Measurements from ENCODE around the gene COX8A. TPM values are rescaled to one million over a fixed set of nuclear protein-coding genes. Genes with fewer than 3 reads are reported as not detected.

The COX8A gene
- total RNA-seq, 1 experiment from 2014 or later = 1,500 TPM

DNA sequence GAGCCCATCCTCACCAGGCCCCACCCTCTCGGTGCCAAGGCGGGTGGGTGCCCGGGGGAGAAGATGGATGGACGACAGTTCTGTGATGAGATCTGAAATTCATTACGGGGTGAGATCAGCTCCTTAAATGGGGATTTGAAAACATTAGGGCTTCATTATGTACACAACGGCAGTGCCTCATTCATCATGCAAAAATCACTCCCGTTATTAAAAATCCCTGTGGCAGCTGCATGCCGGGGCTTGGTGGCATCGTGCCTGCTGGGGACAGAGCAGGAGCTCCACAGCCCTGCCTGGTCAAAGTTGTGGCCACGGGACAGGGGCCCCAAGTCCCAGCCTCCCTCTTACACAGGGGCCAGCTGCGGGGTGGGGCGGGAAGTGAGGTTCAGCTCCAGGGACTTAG is 32.0 kb downstream of the COX8A start:
- no peak overlapping the region for H3K27ac ChIP-seq (ENCODE audit: low read length)

DNA sequence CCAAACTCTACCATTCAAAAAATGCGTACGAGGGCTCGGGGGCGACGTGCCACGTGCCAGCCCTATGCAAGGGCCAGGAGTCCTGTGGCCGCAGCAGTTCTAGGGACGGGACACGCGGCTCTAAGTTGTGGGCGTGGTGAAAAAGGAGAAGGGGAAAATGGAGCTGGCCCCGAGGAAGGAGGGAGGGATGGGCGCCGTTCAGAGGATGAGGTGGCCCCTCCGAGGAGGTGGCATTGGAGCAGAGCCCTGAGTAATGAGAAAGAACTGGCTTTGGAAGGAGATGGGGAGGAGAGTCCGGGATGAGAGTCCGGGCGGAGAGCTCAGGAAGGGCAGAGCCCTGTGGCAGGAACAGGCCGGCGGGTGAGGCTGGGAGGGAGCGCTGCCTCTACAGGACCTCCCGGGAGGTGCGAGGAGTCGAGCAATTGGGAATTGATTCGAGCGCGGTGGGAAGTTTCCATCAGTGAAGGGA is 32.8 kb downstream of the COX8A start:
- H3K4me2 ChIP-seq (ENCODE audit: low read length) = peak overlapping the region; percentile 78
- H4K20me1 ChIP-seq (ENCODE audit: low read length) = no peaks in the 10 kb centered on the region
- no peak overlapping the region for H3K9ac ChIP-seq (ENCODE audit: low read length)
- H3K9me2 ChIP-seq (replicated peaks; ENCODE audit: low read length) = no peaks in the 10 kb centered on the region
- H3K79me2 ChIP-seq (ENCODE audit: low read length) = no peaks in the 10 kb centered on the region
- BruUV-seq (replicated peaks) = no TSS peak
- intact Hi-C loops (cut with micrococcal nuclease) = no loop called here
- DNase-seq (peak; percentile 56), ATAC-seq (peak; percentile 61)
- no peaks in the 10 kb centered on the region for H3F3A ChIP-seq (ENCODE audit: low read length, unreplicated experiment)
- TF ChIP-seq, protein P1, sequence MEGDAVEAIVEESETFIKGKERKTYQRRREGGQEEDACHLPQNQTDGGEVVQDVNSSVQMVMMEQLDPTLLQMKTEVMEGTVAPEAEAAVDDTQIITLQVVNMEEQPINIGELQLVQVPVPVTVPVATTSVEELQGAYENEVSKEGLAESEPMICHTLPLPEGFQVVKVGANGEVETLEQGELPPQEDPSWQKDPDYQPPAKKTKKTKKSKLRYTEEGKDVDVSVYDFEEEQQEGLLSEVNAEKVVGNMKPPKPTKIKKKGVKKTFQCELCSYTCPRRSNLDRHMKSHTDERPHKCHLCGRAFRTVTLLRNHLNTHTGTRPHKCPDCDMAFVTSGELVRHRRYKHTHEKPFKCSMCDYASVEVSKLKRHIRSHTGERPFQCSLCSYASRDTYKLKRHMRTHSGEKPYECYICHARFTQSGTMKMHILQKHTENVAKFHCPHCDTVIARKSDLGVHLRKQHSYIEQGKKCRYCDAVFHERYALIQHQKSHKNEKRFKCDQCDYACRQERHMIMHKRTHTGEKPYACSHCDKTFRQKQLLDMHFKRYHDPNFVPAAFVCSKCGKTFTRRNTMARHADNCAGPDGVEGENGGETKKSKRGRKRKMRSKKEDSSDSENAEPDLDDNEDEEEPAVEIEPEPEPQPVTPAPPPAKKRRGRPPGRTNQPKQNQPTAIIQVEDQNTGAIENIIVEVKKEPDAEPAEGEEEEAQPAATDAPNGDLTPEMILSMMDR (conservative IDR thresholded peaks at IDR 0.05; ENCODE audit: low read depth, low read length) = peak; percentile 11; the same call in 1 of the 2 replicates
- no peak for TF ChIP-seq EZH2 (IDR thresholded peaks at IDR 0.05; ENCODE audit: low read length, unreplicated experiment)
- H3K4me1 ChIP-seq (ENCODE audit: insufficient read depth, low read length) = peaks cover 7% of the 10 kb centered on the region; the same call in 1 of the 2 replicates
- ChIA-PET CTCF (no interaction called here), POLR2A (ENCODE audit: unreplicated experiment) (no interaction called here)
- H3K4me3 ChIP-seq (ENCODE audit: low read length) = peak overlapping the region; percentile 54
- no peak overlapping the region for H3K27ac ChIP-seq (ENCODE audit: low read length)
- no peaks in the 10 kb centered on the region for H3K9me3 ChIP-seq (ENCODE audit: low read length)
- H3K27me3 ChIP-seq (ENCODE audit: low read length) = no peaks in the 10 kb centered on the region
- H3K36me3 ChIP-seq (ENCODE audit: low read depth, low read length) = no peaks in the 10 kb centered on the region
- peak overlapping the region; percentile 4; the same call in 1 of the 2 replicates for H2AFZ ChIP-seq (ENCODE audit: low read length)

More for the DNA sequence above, 32.0 kb downstream of the COX8A start:
- Histone ChIP-seq H3K9me3 (ENCODE audit: low read length) (no peaks in the 10 kb centered on the region), H3K9me2 (replicated peaks; ENCODE audit: low read length) (no peaks in the 10 kb centered on the region), H3K79me2 (ENCODE audit: low read length) (no peaks in the 10 kb centered on the region), H4K20me1 (ENCODE audit: low read length) (no peaks in the 10 kb centered on the region), H3K4me3 (ENCODE audit: low read length) (no peak overlapping the region), H3K9ac (ENCODE audit: low read length) (no peak overlapping the region), H3F3A (ENCODE audit: low read length, unreplicated experiment) (no peaks in the 10 kb centered on the region), H2AFZ (ENCODE audit: low read length) (no peak overlapping the region), H3K36me3 (ENCODE audit: low read depth, low read length) (no peaks in the 10 kb centered on the region), H3K4me2 (ENCODE audit: low read length) (0 out of 2 replicates have a peak overlapping the region, but pooled peaks have one; percentile 78), H3K4me1 (ENCODE audit: insufficient read depth, low read length) (peaks cover 7% of the 10 kb centered on the region; the same call in 1 of the 2 replicates), H3K27me3 (ENCODE audit: low read length) (no peaks in the 10 kb centered on the region)
- ATAC-seq (no peak), DNase-seq (no peak)
- intact Hi-C loops (cut with micrococcal nuclease) = no loop called here
- ChIA-PET POLR2A (ENCODE audit: unreplicated experiment) (no interaction called here), CTCF (no interaction called here)
- BruUV-seq (replicated peaks) = no TSS peak
- TF ChIP-seq EZH2 (IDR thresholded peaks at IDR 0.05; ENCODE audit: low read length, unreplicated experiment) (no peak), EZH2phosphoT487 (IDR thresholded peaks at IDR 0.05; ENCODE audit: borderline replicate concordance, low read length) (no peak)
- TF ChIP-seq, protein P1 (conservative IDR thresholded peaks at IDR 0.05; ENCODE audit: low read depth, low read length) = no peak

DNA sequence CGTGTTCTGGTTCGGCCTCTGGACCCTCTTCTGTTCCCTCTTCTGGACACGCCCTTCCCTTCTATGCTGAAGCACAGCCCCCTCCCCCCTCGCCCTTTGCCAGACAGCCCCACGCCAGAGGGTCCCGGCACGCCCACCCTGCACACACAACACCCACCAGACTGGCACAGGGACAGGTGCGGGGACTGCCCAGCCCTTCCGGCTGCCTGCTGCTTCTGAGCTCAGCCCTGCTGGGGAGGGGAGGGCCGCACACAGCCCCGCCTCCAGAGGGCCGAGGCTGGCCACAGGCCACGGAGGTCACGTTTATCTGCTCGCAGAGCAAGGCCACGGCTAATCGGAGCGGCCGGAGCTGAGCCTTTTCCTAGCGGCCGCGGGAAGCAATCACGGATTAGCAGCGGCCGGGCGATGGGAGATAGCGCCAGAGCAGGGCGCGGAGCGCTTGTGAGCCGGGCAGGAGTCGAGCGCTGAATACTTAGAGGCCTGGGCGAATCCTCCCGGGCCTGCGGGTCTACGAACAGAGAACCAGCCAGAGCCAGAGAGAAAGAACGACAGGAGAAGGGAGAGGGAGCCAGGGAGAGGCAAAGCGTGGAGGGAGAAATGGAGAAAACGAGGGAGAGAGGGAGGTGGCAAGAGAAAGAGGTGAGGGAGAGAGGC is 33.3 kb downstream of the COX8A start:
- TF ChIP-seq EZH2phosphoT487 (IDR thresholded peaks at IDR 0.05; ENCODE audit: borderline replicate concordance, low read length) (no peak), EZH2 (IDR thresholded peaks at IDR 0.05; ENCODE audit: low read length, unreplicated experiment) (no peak)
- TF ChIP-seq, protein P1 (conservative IDR thresholded peaks at IDR 0.05; ENCODE audit: low read depth, low read length) = no peak; the same call in 1 of the 2 replicates
- H3K9me2 ChIP-seq (replicated peaks; ENCODE audit: low read length) = no peaks in the 10 kb centered on the region
- CTCF ChIA-PET = no interaction called here
- 0 out of 2 replicates have a peak overlapping the region, but pooled peaks have one; percentile 4 for H2AFZ ChIP-seq (ENCODE audit: low read length)
- H3K79me2 ChIP-seq (ENCODE audit: low read length) = no peaks in the 10 kb centered on the region
- peaks cover 7% of the 10 kb centered on the region; the same call in 1 of the 2 replicates for H3K4me1 ChIP-seq (ENCODE audit: insufficient read depth, low read length)
- POLR2A ChIA-PET (ENCODE audit: unreplicated experiment) = no interaction called here
- DNase-seq (no peak), ATAC-seq (peak; percentile 64)
- H3K9me3 ChIP-seq (ENCODE audit: low read length) = no peaks in the 10 kb centered on the region
- intact Hi-C loops (cut with micrococcal nuclease) = no loop called here
- no peaks in the 10 kb centered on the region for H3F3A ChIP-seq (ENCODE audit: low read length, unreplicated experiment)
- no peak overlapping the region for H3K9ac ChIP-seq (ENCODE audit: low read length)
- H3K36me3 ChIP-seq (ENCODE audit: low read depth, low read length) = no peaks in the 10 kb centered on the region
- peak overlapping the region; percentile 78 for H3K4me2 ChIP-seq (ENCODE audit: low read length)
- H3K27ac ChIP-seq (ENCODE audit: low read length) = no peak overlapping the region
- no peaks in the 10 kb centered on the region for H4K20me1 ChIP-seq (ENCODE audit: low read length)
- peak overlapping the region; percentile 54 for H3K4me3 ChIP-seq (ENCODE audit: low read length)
- no TSS peak for BruUV-seq (replicated peaks)
- H3K27me3 ChIP-seq (ENCODE audit: low read length) = no peaks in the 10 kb centered on the region

Measured in PC-3 (cell line).